SH-SY5Y (cell line): Measurements from ENCODE around the gene ADARB1.

Source experiments
- GATA2 ChIP-seq: IDR thresholded peaks from 2 replicates; pipeline ENCODE4 v1.6.1; 2011; ENCODE audit warnings: mild to moderate bottlenecking, low read depth, low read length
- GATA3 ChIP-seq: IDR thresholded peaks from 2 replicates; pipeline ENCODE4 v1.6.1; 2011; ENCODE audit warnings: low read depth, mild to moderate bottlenecking, low read length, moderate library complexity

ADARB1 gene

DNA sequence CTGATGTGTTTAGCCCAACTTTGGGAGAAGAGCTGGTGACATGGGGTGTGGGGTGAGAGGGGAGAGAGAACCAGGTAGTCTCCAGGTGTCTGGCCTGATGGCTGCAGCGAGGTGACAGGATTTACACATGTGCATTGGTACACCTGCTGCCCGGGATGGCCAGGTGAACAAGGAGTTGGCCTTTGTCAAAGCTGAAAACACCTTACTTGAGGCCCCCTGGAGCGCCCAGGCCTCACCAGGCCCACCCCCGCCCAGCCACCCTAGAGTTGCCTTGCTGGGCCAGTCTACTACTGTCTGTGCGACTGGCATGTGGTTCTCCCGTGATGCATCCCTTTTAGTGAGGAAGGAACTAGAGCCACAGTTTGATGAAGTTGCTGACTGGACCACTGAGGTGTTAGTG, 90.5 kb downstream of the ADARB1 start:
- no peak for TF ChIP-seq GATA2
- no peak for TF ChIP-seq GATA3

DNA sequence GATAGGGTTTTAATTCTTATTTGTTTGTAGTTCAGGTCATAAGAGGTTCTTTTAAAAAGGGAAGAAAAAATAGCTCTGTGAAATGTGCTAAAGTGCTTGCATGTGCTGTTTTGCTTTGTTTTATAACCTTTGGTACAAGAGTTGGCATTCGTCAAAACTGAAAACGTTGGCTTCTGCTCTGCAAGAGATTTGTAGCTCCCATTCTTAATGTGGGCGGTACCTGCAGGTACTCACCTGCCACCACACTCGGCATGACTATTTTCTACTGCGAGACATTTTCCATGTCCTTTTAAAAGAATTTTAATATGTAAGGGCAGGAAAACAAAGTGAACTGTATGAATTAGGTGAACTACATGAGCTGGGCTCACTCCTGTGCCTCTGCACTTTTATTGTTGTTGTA, 92.6 kb downstream of the ADARB1 start:
- TF ChIP-seq GATA2 (no peak), GATA3 (no peak)

DNA sequence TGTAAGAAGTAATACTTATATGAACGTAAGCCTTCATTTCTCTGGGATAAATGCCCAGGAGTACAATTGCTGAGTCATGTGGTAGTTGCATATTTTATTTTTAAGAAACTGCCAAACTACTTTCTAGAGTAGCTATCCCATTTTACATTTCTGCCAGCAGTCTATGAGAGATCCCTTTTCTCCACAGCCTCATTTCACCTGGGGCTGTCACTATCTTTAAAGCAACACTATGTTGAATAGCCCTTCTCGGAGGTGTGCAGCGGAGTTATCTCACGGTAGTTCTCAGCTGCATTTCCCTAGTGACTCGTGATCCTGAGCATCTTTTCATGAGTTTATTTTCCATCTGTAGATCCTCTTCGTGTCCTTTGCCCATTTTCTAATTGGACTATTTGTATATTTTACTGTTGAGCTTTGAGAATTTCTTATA, 93.4 kb downstream of the ADARB1 start:
- TF ChIP-seq GATA3 (no peak), GATA2 (no peak)

DNA sequence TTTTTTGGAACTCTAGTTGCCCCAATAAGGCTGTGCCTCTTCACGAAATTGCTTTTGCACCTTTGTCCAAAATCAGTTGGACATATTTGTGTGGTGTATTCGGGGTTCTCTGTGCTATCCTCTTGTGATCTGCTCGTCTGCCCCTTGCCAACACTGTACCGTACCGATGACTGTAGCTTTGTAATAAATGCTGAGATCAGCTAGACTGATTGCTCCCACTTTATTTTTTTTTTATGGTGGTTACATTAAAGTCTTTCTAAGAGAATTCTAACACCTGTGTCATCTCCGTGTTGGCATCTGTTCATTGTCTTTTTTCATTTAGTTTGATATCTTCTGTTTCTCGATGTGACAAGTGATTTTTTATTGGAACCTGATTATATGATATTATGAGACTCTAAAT, 94.1 kb downstream of the ADARB1 start:
- TF ChIP-seq GATA3 = no peak
- TF ChIP-seq GATA2 = no peak

DNA sequence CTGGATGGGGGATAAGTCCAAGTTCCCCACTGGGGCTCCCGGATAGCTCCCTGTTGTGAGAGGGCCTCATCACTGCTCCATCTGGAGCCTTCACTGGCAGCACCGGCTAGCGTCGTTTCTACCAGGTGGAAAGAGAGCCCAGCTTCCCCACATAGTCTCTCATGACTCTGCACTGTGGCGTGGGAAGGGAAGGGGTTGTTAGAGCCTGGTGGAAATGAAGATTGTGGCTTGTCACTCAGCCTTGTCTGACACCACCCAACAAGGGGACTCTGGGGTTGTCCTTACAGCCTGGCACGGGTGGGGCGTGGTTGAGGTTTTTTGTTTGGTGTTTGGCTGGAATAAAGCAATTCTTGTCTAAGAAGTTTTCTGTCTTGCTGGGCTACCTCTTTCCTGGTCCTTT, 94.6 kb downstream of the ADARB1 start:
- TF ChIP-seq GATA2 = no peak
- TF ChIP-seq GATA3 = no peak

DNA sequence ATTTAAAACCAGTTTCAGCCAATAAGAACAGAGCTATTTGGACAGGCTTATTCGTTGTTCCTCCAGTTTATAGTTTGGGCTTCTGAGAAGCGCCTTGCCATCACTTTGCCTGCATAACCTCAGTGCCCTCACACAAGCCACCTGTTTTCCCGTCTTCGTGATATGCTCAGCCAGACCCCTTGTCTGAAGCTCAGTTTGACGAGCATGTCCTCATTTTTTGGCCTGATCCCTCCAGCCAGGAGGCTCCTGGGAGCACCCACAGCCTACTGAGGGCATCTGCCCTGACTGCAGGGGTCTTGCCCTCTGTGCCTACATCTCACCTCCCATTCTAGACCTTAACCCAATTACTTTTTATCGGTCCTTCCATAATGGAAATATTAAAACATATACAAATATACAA, 95.3 kb downstream of the ADARB1 start:
- TF ChIP-seq GATA3 = no peak
- TF ChIP-seq GATA2 = no peak

DNA sequence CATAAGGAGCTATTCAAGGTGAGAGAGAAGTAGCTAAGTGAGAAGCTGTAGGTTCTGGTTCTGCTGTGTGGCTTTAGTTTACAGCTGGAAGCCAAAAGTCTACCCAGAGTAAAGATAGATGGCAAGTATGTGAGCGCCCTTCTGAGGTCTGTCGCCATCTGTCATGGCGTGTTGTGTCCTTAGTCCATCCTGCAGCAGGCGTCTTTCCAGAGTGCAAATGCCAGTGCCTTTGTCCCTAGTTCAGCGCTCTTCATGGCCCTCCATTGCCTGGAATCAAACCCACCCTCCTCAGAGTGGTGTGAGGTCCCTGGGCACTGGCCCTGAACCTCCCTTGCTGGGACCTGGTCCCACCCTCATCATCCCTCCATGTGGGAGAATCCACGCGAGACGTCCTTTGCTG, 96.6 kb downstream of the ADARB1 start:
- TF ChIP-seq GATA2 (no peak), GATA3 (no peak)

DNA sequence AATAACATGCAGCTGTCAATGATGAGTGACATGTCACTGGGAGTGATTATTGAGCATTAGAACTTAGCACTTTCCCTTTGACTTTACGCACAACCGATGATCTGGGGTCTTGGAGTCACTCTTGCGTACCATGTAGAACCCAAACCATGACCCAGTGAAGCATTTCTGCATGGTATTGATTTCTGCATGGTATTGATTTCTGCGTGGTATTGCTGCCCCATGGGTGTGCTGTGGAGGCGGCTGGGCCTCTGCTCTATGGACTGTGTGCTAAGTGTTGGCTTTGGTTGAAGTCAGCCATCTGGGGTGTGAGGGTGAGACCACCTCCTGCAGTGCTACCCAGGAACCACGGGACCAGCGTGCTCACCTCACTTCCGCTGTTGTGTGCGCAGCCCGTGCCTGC, 98.0 kb downstream of the ADARB1 start:
- TF ChIP-seq GATA2 (no peak), GATA3 (no peak)

DNA sequence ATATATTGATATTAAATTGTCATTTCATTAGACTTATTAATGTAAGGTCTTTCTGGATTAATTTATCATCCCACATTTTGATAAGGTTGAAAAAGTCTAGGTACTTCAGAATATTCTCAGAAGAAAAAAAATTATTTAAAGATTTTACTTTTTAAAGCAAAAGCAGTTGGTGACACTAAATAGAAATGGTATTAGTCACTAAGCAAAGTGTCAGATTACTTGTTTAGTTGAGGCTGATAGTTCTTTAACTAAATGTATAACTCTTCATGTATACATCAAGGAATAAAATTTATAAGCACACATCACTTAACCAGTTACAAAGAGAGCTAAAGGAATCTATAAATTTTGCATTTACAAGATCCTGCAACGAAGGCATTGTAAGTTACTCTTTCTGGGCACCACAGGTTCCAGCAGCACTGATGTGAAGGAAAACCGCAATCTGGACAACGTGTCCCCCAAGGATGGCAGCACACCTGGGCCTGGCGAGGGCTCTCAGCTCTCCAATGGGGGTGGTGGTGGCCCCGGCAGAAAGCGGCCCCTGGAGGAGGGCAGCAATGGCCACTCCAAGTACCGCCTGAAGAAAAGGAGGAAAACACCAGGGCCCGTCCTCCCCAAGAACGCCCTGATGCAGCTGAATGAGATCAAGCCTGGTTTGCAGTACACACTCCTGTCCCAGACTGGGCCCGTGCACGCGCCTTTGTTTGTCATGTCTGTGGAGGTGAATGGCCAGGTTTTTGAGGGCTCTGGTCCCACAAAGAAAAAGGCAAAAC, 101.1 kb downstream of the ADARB1 start:
- TF ChIP-seq GATA3 (no peak), GATA2 (no peak)

DNA sequence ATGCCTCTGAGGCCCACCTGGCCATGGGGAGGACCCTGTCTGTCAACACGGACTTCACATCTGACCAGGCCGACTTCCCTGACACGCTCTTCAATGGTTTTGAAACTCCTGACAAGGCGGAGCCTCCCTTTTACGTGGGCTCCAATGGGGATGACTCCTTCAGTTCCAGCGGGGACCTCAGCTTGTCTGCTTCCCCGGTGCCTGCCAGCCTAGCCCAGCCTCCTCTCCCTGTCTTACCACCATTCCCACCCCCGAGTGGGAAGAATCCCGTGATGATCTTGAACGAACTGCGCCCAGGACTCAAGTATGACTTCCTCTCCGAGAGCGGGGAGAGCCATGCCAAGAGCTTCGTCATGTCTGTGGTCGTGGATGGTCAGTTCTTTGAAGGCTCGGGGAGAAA, 101.8 kb downstream of the ADARB1 start:
- no peak for TF ChIP-seq GATA2
- no peak for TF ChIP-seq GATA3

DNA sequence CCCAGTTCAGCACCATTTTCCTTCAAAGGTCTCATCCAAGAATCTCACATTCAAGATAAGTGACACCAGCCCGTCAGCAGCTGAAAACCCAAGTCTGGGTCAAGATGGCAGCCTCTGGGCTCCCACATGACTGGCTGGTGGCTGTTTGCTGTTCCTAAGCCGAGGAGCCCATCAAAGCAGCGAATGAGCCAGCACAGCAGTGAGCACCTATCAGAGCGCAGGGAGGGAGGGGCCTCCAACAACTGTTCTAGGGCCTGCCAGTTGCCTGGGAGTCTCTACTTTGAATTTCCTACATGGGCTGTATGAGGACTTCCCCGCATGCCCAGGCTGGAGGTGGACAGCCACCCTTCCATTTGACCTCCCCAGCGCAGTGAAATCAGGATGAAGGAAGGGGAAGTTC, 102.7 kb downstream of the ADARB1 start:
- TF ChIP-seq GATA2 (no peak), GATA3 (no peak)

DNA sequence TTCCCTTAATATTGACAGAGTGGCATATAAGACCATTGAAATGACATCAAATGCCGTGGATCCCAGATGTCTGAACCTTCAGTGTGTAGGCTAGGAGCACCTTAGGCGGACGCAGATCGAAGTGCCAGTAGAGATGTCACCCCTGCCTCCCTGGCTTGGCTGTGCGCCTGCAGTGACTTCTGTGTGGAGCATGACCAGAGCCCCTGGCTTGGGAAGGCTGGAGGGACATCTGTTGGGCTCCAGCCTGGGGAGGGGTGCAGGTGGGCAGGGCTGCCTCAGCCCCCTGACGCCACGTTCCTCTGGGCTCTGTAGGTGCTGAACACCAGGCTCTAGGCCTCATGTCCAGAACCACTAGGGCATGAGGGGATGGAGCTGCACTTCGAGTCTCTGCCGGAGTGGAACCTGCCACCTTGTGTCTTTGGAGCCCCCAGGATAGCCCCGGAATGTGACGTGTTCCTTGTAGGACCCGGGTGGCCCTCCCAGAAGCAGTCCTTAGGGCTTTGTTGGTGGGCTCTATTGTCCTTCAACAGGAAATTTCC, 103.8 kb downstream of the ADARB1 start:
- TF ChIP-seq GATA3 = no peak
- TF ChIP-seq GATA2 = no peak

DNA sequence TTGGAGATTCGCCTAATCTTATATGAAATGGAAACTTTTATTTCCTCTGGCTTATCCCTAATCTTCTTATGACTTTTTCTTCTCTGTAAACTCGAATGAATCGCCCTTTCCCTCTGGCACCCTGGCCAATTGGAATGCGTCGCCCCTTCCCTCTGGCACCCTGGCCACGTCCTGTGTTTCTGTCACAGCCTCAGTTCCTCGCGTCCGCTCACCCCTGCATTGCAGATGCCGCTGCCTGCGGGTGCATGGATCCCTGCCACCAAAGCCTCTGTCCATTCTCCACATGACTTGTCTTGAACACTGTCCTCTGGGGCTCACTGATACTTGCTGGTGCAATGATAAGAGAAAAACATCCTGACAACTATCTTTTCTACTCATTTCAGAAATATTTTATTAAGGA, 104.6 kb downstream of the ADARB1 start:
- no peak for TF ChIP-seq GATA3
- no peak for TF ChIP-seq GATA2

DNA sequence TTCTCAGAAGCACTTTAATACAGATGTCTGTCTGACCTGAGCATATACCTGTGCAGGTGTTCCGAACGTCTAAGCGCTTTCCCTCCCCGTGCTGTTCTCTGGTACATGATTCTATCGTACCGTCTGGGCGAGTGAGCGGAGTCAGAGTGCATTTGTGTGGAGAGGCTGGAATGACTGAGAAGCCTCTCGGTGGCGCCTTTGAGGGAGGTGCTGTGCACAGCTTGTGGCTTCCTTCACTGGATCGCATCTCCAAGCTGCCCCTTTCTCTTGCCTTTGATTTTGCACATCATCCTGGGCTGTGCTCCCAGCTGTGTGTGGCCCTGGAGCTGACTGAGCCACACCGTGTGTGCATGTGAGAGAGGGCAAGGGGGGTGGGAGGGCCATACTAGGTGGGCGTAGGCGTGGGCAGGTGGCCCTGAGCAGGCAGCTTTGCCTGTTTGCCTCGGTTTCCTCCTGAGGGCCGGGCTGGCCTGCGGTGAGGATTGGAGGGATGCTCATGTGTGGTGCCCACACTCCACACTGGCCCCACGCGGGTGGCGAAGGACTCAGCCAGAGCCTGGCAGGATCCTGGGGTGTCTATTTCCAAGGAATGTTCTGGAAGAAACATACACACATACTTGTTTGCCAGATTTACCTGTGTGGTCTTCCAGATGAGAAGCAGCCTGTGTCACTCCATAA, 105.3 kb downstream of the ADARB1 start:
- TF ChIP-seq GATA2 = no peak
- no peak for TF ChIP-seq GATA3

DNA sequence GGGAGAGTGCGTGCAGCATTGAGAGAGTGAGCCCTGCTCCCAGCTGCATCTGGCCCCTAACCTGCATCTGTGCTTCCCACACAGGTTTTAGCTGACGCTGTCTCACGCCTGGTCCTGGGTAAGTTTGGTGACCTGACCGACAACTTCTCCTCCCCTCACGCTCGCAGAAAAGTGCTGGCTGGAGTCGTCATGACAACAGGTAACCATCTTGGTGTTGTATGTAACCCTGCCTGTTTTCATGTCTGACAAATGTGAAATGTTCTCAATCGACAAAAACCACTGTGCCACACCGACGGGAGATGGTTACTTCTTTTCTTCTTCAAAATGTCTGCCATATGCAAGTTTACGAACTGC, 105.8 kb downstream of the ADARB1 start:
- TF ChIP-seq GATA2 = no peak
- TF ChIP-seq GATA3 = no peak
